Stimulated activated CD8-positive, alpha-beta memory T cell treated with anti-CD3 and anti-CD28 coated beads, Interleukin-12 subunit alpha, Interleukin-12 subunit beta, amount 100 ng/mL, for 24 hours (primary cell): ENCODE results near the gene CPXM1.
"Not testable (repeated sequence)": the region's sequence is repeated elsewhere in the genome, so short reads cannot be mapped to it uniquely, and the experiment has no call there.

Source experiments
- DNase-seq: peaks from one replicate; pipeline ENCODE4 v3.0.0-alpha.2; 2020; ENCODE audit errors: extremely low read depth

CPXM1 gene

GRCh38 chr20:2799688-2800520 is 523 bp downstream of the CPXM1 start:
- DNase-seq, result no peak

GRCh38 chr20:2799271-2799670 is 1.2 kb downstream of the CPXM1 start:
- no peak for DNase-seq

- DNase-seq, result no peak
Measured at GRCh38 chr20:2798814-2799213, 1.6 kb downstream of the CPXM1 start.

GRCh38 chr20:2798095-2798805 is 2.2 kb downstream of the CPXM1 start:
- DNase-seq, result no peak

- no peak for DNase-seq
Measured at GRCh38 chr20:2797136-2797983, 3.1 kb downstream of the CPXM1 start.

GRCh38 chr20:2796011-2796660 is 4.3 kb downstream of the CPXM1 start:
- DNase-seq, result no peak

- DNase-seq, result no peak
Measured at GRCh38 chr20:2795451-2795850, 5.0 kb downstream of the CPXM1 start.

- no peak for DNase-seq
Measured at GRCh38 chr20:2794866-2795447, 5.5 kb downstream of the CPXM1 start.

GRCh38 chr20:2794202-2794748 is 6.2 kb downstream of the CPXM1 start:
- no peak for DNase-seq

GRCh38 chr20:2793471-2793870 is 7.0 kb downstream of the CPXM1 start:
- no peak for DNase-seq

GRCh38 chr20:2783908-2784566 is 16.4 kb downstream of the CPXM1 start:
- no peak for DNase-seq

- DNase-seq, result no peak
Measured at GRCh38 chr20:2780948-2781347, 19.5 kb downstream of the CPXM1 start.

- DNase-seq, result no peak
Measured at GRCh38 chr20:2778602-2779321, 21.7 kb downstream of the CPXM1 start.

- no peak for DNase-seq
Measured at GRCh38 chr20:2775139-2775538, 25.3 kb downstream of the CPXM1 start.

GRCh38 chr20:2773812-2774211 is 26.6 kb downstream of the CPXM1 start:
- DNase-seq, result no peak

GRCh38 chr20:2771631-2772080 is 28.8 kb downstream of the CPXM1 start:
- DNase-seq, result no peak

GRCh38 chr20:2770091-2770490 is 30.3 kb downstream of the CPXM1 start:
- not testable (repeated sequence) for DNase-seq

- no peak for DNase-seq
Measured at GRCh38 chr20:2768632-2769015, 31.8 kb downstream of the CPXM1 start.

- no peak for DNase-seq
Measured at GRCh38 chr20:2767768-2768631, 32.4 kb downstream of the CPXM1 start.
